ENCODE results near the gene TCN2. TPM values are rescaled to one million over a fixed set of nuclear protein-coding genes. Genes with fewer than 3 reads are reported as not detected.
"Not testable (repeated sequence)": the region's sequence is repeated elsewhere in the genome, so short reads cannot be mapped to it uniquely, and the experiment has no call there.

Gene TCN2
- under 1 TPM; 0.19 to 0.22 TPM for total RNA-seq

GRCh38 chr22:30606455-30607299 is at the start of gene TCN2:
Gene TCN2, plus strand, starts transcription at chr22:30607174. Its CDS starts 158 bp downstream, at chr22:30607332.
- Mint-ChIP-seq H3K27me3 (ENCODE audit: low read depth) (no peaks in the 10 kb centered on the region), H3K9me3 (peaks cover 1% of the 10 kb centered on the region), H3K4me1 (ENCODE audit: low read depth) (peaks cover 33% of the 10 kb centered on the region), H3K27ac (no peak within 1 kb of the TSS), H3K36me3 (ENCODE audit: low read depth) (no peaks in the 10 kb centered on the region), H3K4me3 (peak within 1 kb of the TSS; percentile 74)
- CTCF ChIA-PET = interaction anchor here (0.6 to 2.8 kb wide), 10 partner anchors 9 to 162 kb away, joined by 3 to 18 read pairs (median 4); partner anchors contain the start of gene PES1
- intact Hi-C loops (cut with micrococcal nuclease) = loop anchor here (2.0 to 10.0 kb wide), 3 partner anchors 14 to 292 kb away; partner anchors contain the start of gene SLC35E4
- DNase-seq = peak; percentile 78

GRCh38 chr22:30557243-30557642 is 49.7 kb upstream of the TCN2 start:
- H3K4me3 Mint-ChIP-seq = no peak overlapping the region
- no peaks in the 10 kb centered on the region for H3K36me3 Mint-ChIP-seq (ENCODE audit: low read depth)
- no peak overlapping the region for H3K27ac Mint-ChIP-seq
- no peaks in the 10 kb centered on the region for H3K9me3 Mint-ChIP-seq
- DNase-seq = no peak
- intact Hi-C loops (cut with micrococcal nuclease) = no loop called here
- CTCF ChIA-PET = interaction anchor here (0.6 kb wide), 1 partner anchor 9 kb away, joined by 3 read pairs; no protein-coding TSS in a partner anchor
- H3K27me3 Mint-ChIP-seq (ENCODE audit: low read depth) = no peaks in the 10 kb centered on the region
- no peaks in the 10 kb centered on the region for H3K4me1 Mint-ChIP-seq (ENCODE audit: low read depth)

DNA sequence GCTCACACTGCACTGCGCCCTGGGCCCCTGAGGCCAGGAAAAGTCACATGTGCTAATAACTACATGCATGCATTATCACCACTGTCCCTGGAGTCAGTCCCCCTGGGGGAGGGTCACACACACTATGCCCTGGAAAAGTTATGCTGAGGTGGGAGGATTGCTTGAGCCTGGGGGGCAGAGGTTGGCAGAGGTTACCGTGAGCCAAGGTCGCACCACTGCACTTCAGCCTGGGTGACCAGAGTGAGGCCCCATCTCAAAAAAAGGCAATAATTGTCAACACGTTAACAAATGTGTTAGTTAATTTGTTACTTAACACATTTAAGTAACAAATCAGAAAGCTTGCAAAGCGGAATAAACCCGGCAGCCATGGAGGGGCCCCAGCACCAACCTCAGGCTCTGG is 47.1 kb upstream of the TCN2 start:
- Mint-ChIP-seq H3K27ac (no peak overlapping the region), H3K4me3 (no peak overlapping the region), H3K36me3 (ENCODE audit: low read depth) (no peaks in the 10 kb centered on the region), H3K4me1 (ENCODE audit: low read depth) (no peaks in the 10 kb centered on the region), H3K9me3 (no peaks in the 10 kb centered on the region), H3K27me3 (ENCODE audit: low read depth) (no peaks in the 10 kb centered on the region)
- intact Hi-C loops (cut with micrococcal nuclease) = no loop called here
- CTCF ChIA-PET = no interaction called here
- DNase-seq = no peak

DNA sequence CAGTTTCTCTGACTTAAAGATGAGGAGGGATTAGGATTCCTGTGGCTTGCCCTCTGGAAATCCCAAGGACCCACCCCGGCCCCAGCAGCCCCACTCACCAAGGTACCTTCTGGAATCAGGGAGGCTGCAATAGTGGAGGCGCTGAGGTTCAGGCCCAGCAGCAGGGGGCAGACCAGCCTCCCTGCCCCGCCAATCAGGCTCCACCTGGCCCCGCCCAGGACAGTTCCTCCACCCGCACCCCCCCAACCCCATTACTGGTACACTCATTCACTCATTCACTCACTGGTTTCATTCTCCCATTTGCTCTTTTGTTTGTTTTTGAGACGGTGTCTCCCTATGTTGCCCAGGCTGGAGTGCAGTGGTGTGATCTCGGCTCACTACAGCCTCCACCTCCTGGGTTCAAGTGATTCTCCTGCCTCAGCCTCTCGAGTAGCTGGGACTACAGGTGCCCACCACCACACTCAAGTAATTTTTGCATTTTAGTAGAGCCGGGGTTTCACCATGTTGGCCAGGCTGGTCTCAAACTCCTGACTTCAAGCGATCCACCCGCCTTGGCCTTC is 46.3 kb upstream of the TCN2 start:
- H3K4me3 Mint-ChIP-seq; intact Hi-C loops (cut with micrococcal nuclease); H3K4me1 Mint-ChIP-seq (ENCODE audit: low read depth); H3K36me3 Mint-ChIP-seq (ENCODE audit: low read depth); H3K27ac Mint-ChIP-seq; H3K9me3 Mint-ChIP-seq; CTCF ChIA-PET; H3K27me3 Mint-ChIP-seq (ENCODE audit: low read depth): not testable (repeated sequence)
- DNase-seq = peak; percentile 25

GRCh38 chr22:30561402-30562189 is 45.4 kb upstream of the TCN2 start:
- H3K4me1 Mint-ChIP-seq (ENCODE audit: low read depth) = no peaks in the 10 kb centered on the region
- CTCF ChIA-PET = no interaction called here
- no peaks in the 10 kb centered on the region for H3K9me3 Mint-ChIP-seq
- intact Hi-C loops (cut with micrococcal nuclease) = no loop called here
- H3K27ac Mint-ChIP-seq = no peak overlapping the region
- no peaks in the 10 kb centered on the region for H3K36me3 Mint-ChIP-seq (ENCODE audit: low read depth)
- H3K4me3 Mint-ChIP-seq = no peak overlapping the region
- no peak for DNase-seq
- no peaks in the 10 kb centered on the region for H3K27me3 Mint-ChIP-seq (ENCODE audit: low read depth)

GRCh38 chr22:30562366-30562765 is 44.6 kb upstream of the TCN2 start:
- Mint-ChIP-seq H3K36me3 (ENCODE audit: low read depth) (no peaks in the 10 kb centered on the region), H3K4me1 (ENCODE audit: low read depth) (no peaks in the 10 kb centered on the region), H3K27me3 (ENCODE audit: low read depth) (no peaks in the 10 kb centered on the region), H3K27ac (no peak overlapping the region), H3K9me3 (no peaks in the 10 kb centered on the region), H3K4me3 (no peak overlapping the region)
- intact Hi-C loops (cut with micrococcal nuclease) = no loop called here
- DNase-seq = no peak
- CTCF ChIA-PET = interaction anchor here (0.6 kb wide), 1 partner anchor 21 kb away, joined by 4 read pairs; no protein-coding TSS in a partner anchor

DNA sequence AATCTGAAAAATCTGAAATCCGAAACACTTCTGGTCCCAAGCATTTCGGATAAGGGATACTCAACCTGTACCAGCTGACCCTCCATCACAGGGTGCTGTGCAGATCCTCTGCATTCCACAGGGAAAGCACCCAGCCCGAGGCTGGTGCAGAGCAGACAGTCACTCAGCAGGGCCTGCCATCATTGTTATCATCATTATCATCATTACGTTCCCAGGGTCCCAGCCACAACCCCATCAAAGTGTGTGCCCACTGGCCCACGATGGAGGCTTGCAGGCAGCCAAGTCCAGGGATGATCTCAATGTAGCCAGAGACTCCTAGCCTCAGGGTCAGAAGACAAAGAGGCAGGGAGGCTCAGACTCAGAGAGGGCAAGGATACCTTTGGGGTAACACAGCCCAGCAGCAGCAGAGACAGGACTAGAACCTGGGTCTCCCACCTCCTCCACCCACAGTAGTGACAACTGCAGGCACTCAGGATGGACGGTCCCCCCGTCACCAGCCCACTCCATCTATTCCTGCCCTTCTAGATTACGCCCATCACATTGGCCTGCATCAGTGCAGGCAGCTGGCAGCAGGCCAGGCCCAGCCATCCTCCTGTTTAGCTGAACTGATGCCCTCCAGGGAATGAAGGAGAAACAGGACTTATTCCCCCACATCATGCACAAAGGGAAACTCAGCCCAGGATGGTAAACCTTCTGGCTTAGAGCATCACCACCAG is 42.8 kb upstream of the TCN2 start:
- Mint-ChIP-seq H3K9me3 (no peaks in the 10 kb centered on the region), H3K27me3 (ENCODE audit: low read depth) (no peaks in the 10 kb centered on the region), H3K4me1 (ENCODE audit: low read depth) (no peaks in the 10 kb centered on the region), H3K36me3 (ENCODE audit: low read depth) (no peaks in the 10 kb centered on the region), H3K4me3 (no peak overlapping the region), H3K27ac (no peak overlapping the region)
- DNase-seq = no peak
- intact Hi-C loops (cut with micrococcal nuclease) = no loop called here
- CTCF ChIA-PET = no interaction called here

- CTCF ChIA-PET = no interaction called here
- Mint-ChIP-seq H3K27me3 (ENCODE audit: low read depth) (no peaks in the 10 kb centered on the region), H3K36me3 (ENCODE audit: low read depth) (no peaks in the 10 kb centered on the region), H3K27ac (no peak overlapping the region), H3K4me3 (no peak overlapping the region), H3K4me1 (ENCODE audit: low read depth) (no peaks in the 10 kb centered on the region), H3K9me3 (no peaks in the 10 kb centered on the region)
- DNase-seq = no peak
- intact Hi-C loops (cut with micrococcal nuclease) = no loop called here
These were observed 42.2 kb upstream of the TCN2 start for GRCh38 chr22:30564761-30565119.

DNA sequence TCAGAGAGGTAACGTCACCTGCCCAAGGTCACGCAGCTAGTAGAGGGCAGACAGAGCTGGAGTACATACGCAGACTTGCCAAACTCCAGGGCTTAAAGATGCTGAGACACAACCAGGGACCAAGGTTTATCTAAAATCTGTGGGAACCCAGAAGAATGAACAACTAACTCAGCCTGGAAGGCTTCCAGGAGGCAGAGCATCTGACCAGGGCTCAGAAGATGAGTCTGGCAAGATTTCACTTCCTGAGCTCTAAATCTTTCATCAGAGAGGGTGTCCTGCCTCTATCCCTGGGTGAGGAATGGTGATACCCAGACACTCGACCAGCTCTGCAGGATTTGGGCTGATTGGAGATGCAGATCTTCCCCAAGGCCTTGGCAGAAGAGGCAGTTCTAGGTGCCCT is 41.6 kb upstream of the TCN2 start:
- Mint-ChIP-seq H3K27ac (no peak overlapping the region), H3K4me1 (ENCODE audit: low read depth) (no peaks in the 10 kb centered on the region), H3K36me3 (ENCODE audit: low read depth) (no peaks in the 10 kb centered on the region), H3K4me3 (no peak overlapping the region), H3K9me3 (no peaks in the 10 kb centered on the region), H3K27me3 (ENCODE audit: low read depth) (no peaks in the 10 kb centered on the region)
- CTCF ChIA-PET = interaction anchor here (0.5 kb wide), 1 partner anchor 354 kb away, joined by 6 read pairs; no protein-coding TSS in a partner anchor
- intact Hi-C loops (cut with micrococcal nuclease) = no loop called here
- DNase-seq = no peak

DNA sequence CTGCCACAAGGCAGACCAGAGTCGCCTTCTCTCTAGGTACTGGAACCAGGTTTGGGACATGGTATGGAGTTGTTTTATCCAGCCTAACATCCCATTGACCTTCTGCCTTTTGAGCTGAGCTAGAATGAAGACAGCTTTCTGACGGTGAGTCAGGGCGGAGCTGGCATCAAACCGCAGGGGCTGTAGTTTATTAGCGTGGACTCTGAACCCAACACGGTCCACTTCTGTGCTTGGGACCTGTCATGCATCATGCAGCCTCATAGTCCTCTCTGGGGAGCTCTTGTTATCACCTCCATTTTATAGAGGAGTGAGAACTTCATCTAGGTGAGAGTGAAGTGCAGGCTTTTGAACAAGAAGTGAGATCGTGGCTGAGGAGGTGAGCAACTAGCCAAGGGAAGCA is 40.8 kb upstream of the TCN2 start:
- no peak overlapping the region for H3K27ac Mint-ChIP-seq
- CTCF ChIA-PET = interaction anchor here (0.6 kb wide), 1 partner anchor 140 kb away, joined by 6 read pairs; no protein-coding TSS in a partner anchor
- H3K9me3 Mint-ChIP-seq = no peaks in the 10 kb centered on the region
- DNase-seq = no peak
- no peak overlapping the region for H3K4me3 Mint-ChIP-seq
- H3K36me3 Mint-ChIP-seq (ENCODE audit: low read depth) = no peaks in the 10 kb centered on the region
- no peaks in the 10 kb centered on the region for H3K27me3 Mint-ChIP-seq (ENCODE audit: low read depth)
- H3K4me1 Mint-ChIP-seq (ENCODE audit: low read depth) = no peaks in the 10 kb centered on the region
- intact Hi-C loops (cut with micrococcal nuclease) = no loop called here

GRCh38 chr22:30567277-30567676 is 39.7 kb upstream of the TCN2 start:
- CTCF ChIA-PET; H3K4me3 Mint-ChIP-seq; H3K9me3 Mint-ChIP-seq; intact Hi-C loops (cut with micrococcal nuclease); H3K4me1 Mint-ChIP-seq (ENCODE audit: low read depth); H3K27ac Mint-ChIP-seq; H3K27me3 Mint-ChIP-seq (ENCODE audit: low read depth); H3K36me3 Mint-ChIP-seq (ENCODE audit: low read depth); DNase-seq: not testable (repeated sequence)

Data from activated naive CD4-positive, alpha-beta T cell treated with anti-CD3 and anti-CD28 coated beads for 36 hours (primary cell).